ENCODE measurements around the gene PALM. TPM values are rescaled to one million over a fixed set of nuclear protein-coding genes. Genes with fewer than 3 reads are reported as not detected.
"Not testable (repeated sequence)": the region's sequence is repeated elsewhere in the genome, so short reads cannot be mapped to it uniquely, and the experiment has no call there.

Gene PALM
- total RNA-seq, 1 donor from 2014 or later = not detected

DNA sequence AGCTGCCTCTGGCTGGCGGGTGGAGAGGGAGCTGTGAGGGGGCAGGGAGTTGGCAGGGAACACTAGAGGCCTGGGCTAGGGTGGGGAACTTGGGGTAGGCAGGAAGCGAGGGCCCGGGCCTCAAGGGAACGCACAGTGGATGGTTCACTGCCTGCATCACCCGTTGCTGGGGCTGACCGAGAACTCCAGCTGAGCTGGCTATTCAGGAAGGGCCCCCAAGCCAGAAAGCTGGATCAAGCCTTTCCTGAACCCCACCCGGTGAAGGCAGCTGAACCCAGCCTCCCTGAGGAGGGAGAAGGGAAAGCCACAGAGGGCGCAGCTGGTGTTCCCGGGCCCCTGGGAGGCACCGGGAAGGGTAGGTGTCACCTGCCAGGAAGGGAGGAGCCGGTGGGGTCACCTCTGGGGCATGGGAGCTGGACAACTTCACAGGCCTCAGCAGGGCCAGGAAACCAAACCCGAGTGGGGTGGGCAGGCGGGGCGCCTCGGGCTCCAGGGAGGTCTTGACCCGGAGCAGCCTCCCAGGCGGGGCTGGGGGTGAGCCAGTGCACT, 13.9 kb downstream of the PALM start:
- Mint-ChIP-seq H3K9me3 (no peaks in the 10 kb centered on the region), H3K4me1 (ENCODE audit: low read depth) (no peaks in the 10 kb centered on the region), H3K27ac (no peak overlapping the region), H3K27me3 (ENCODE audit: low read depth) (peaks cover 7% of the 10 kb centered on the region), H3K36me3 (ENCODE audit: low read depth) (no peaks in the 10 kb centered on the region), H3K4me3 (ENCODE audit: low read depth) (no peak overlapping the region)
- DNase-seq (ENCODE audit: low spot score) = no peak
- intact Hi-C loops (cut with micrococcal nuclease) = no loop called here

DNA sequence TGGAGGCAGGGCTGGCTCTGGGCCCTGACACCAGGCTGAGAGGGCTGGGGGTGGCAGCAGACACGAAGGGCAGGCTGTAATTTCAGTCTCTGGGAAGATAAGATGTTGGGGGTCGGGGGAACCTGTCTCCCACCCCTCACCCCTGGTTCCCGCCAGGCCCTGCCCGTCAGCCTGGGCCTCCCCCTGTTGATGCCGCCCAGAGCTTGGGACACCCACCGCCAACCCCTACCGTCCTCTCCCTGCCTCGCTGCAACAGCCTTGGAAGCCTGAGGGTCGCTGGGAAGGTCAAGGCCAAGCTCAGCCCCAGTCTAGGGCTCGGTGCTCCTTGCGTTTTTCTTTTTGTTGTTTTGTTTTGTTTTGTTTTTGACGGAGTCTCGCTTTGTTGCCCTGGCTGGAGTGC, 14.5 kb downstream of the PALM start:
- H3K27me3 Mint-ChIP-seq (ENCODE audit: low read depth) = peaks cover 5% of the 10 kb centered on the region

DNA sequence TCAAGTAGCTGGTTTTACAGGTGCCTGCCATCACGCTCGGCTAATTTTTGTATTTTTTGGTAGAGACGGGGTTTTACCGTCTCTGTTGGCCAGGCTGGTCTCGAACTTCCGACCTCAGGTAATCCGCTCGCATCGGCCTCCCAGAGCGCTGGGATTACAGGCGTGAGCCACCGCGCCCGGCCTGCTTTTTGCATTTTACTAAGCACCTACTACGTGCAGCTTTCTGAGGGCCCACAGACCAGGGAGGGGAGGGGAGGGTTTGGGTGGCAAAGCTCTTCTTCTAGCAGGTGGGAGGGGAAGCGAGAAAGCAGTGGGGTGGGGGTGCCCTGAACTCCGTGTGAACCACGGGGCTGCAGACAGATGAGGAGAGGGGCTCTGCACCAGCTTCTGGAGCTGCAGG, 15.0 kb downstream of the PALM start:
- Mint-ChIP-seq H3K4me3 (ENCODE audit: low read depth) (no peak overlapping the region), H3K9me3 (no peaks in the 10 kb centered on the region), H3K36me3 (ENCODE audit: low read depth) (no peaks in the 10 kb centered on the region), H3K27me3 (ENCODE audit: low read depth) (peaks cover 3% of the 10 kb centered on the region), H3K4me1 (ENCODE audit: low read depth) (no peaks in the 10 kb centered on the region), H3K27ac (no peak overlapping the region)
- DNase-seq (ENCODE audit: low spot score) = no peak
- intact Hi-C loops (cut with micrococcal nuclease) = no loop called here

More for the DNA sequence above, 14.5 kb downstream of the PALM start:
- Mint-ChIP-seq H3K36me3 (ENCODE audit: low read depth) (no peaks in the 10 kb centered on the region), H3K27ac (no peak overlapping the region), H3K4me1 (ENCODE audit: low read depth) (no peaks in the 10 kb centered on the region), H3K4me3 (ENCODE audit: low read depth) (no peak overlapping the region), H3K9me3 (no peaks in the 10 kb centered on the region)
- intact Hi-C loops (cut with micrococcal nuclease) = no loop called here
- no peak for DNase-seq (ENCODE audit: low spot score)

DNA sequence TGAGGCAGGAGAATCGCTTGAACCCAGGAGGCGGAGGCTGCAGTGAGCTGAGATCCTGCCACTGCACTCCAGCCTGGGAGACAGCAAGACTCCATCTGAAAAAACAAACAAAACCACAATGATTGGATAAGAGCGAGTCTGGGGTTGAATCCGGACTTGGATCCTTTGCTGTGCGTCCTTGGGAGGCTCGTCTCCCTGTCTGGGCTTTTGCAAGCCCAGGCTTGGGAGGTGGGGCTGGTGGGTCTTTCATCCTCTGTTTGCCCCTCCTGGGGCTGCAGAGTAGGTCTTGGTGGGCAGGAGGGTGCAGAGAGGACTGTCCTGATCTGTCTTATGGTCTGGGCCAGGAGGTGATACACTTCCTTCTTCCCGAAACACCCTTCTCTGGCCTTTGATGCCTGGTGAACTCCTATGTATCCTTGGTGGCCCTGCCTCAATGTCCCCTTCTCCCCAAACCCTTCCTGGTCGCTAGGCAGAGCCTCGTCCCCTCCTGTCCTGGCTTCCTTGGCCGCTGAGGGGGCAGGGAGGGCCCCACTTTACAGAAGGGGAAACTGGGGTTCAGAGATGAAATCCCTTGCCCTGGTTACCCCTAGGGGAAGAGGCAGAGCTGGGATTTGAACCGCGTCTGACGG, 16.8 kb downstream of the PALM start:
- peaks cover 2% of the 10 kb centered on the region for H3K27me3 Mint-ChIP-seq (ENCODE audit: low read depth)
- intact Hi-C loops (cut with micrococcal nuclease) = no loop called here

DNA sequence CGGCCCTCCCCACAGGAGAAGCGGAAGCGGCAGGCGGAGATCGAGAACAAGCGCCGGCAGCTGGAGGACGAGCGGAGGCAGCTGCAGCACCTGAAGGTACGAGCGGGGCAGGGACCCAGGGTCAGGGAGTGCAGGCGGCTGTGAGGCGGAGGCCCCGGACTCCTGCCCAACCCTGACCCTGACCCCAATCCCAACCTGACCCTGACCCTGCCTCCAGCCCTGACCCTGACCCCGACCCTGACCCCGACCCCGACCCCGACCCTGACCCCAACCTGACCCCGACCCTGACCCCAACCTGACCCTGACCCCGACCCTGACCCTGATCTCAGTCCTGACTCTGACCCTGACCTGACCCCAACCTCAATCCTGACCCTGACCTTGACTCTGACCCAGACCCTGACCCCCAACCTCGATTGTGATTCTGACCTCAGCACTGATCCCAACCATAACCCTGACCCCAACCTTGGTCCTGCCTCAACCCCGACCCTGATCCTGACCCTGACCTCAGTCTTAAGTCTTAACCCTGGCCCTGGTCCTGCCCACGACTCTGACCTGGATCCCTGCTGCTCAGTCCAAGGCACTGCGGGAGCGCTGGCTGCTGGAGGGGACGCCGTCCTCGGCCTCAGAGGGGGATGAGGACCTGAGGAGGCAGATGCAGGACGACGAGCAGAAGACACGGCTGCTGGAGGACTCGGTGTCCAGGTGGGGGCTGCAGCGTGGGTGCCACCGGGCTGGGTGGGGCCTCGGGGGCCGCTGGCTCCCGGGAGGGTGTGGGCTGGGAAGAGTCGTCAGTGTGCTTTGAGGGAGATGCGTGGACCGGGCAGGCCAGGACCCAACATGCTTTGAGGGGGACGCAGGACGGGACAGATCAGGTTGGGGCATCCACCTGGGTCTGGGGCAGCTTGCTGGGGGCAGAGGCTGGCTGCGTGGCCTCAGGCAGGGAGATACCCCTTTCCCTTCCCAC, 18.5 kb downstream of the PALM start:
- no peak overlapping the region for H3K4me3 Mint-ChIP-seq (ENCODE audit: low read depth)
- DNase-seq (ENCODE audit: low spot score) = no peak
- intact Hi-C loops (cut with micrococcal nuclease) = no loop called here
- no peak overlapping the region for H3K27ac Mint-ChIP-seq
- no peaks in the 10 kb centered on the region for H3K9me3 Mint-ChIP-seq
- H3K4me1 Mint-ChIP-seq (ENCODE audit: low read depth) = no peaks in the 10 kb centered on the region
- no peaks in the 10 kb centered on the region for H3K36me3 Mint-ChIP-seq (ENCODE audit: low read depth)
- no peaks in the 10 kb centered on the region for H3K27me3 Mint-ChIP-seq (ENCODE audit: low read depth)

More for the DNA sequence above, 16.8 kb downstream of the PALM start:
- no peaks in the 10 kb centered on the region for H3K36me3 Mint-ChIP-seq (ENCODE audit: low read depth)
- H3K4me1 Mint-ChIP-seq (ENCODE audit: low read depth) = no peaks in the 10 kb centered on the region
- no peak overlapping the region for H3K27ac Mint-ChIP-seq
- DNase-seq (ENCODE audit: low spot score) = no peak
- no peaks in the 10 kb centered on the region for H3K9me3 Mint-ChIP-seq
- H3K4me3 Mint-ChIP-seq (ENCODE audit: low read depth) = no peak overlapping the region

DNA sequence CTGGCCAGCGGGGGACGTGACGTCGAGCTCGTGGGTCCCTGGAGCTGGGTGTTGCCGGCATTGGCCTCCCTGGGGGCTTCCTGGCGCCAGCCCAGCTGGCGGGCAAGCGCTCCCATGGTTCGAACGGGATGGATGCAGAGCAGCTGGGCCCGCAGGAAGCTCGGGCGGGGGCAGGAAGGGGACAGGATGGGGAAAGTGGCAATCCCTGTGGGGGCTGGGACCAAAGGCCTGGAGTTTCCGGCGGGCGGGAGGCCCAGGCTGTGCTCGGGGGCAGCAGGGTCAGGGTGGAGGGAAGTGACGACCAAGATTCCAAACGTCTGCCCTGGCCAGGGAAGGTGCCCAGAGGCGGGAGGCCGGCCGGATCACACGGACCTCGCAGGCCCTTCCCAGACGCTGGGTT, 19.3 kb downstream of the PALM start:
- no peak for DNase-seq (ENCODE audit: low spot score)
- H3K4me3 Mint-ChIP-seq (ENCODE audit: low read depth) = no peak overlapping the region
- H3K27me3 Mint-ChIP-seq (ENCODE audit: low read depth) = no peaks in the 10 kb centered on the region
- no peaks in the 10 kb centered on the region for H3K9me3 Mint-ChIP-seq
- intact Hi-C loops (cut with micrococcal nuclease) = no loop called here
- H3K27ac Mint-ChIP-seq = no peak overlapping the region
- H3K36me3 Mint-ChIP-seq (ENCODE audit: low read depth) = no peaks in the 10 kb centered on the region
- peaks cover under 1% of the 10 kb centered on the region for H3K4me1 Mint-ChIP-seq (ENCODE audit: low read depth)

DNA sequence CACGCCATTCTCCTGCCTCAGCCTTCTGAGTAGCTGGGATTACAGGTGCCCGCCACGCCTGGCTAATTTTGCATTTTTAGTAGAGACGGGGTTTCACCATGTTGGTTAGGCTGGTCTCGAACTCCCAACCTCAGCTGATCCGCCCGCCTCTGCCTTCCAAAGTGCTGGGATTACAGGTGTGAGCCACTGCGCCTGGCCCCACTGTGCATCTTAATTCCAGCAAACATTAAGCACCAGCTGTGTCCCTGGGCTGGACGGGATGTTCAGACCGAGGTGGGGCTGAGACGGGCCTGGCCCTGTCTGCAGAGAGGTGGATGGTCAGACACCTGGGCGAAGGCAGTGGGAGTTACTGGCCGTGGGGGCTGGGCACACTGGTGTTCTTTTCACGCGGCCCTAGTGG, 20.8 kb downstream of the PALM start:
- DNase-seq (ENCODE audit: low spot score); intact Hi-C loops (cut with micrococcal nuclease); H3K27me3 Mint-ChIP-seq (ENCODE audit: low read depth); H3K9me3 Mint-ChIP-seq; H3K36me3 Mint-ChIP-seq (ENCODE audit: low read depth); H3K4me1 Mint-ChIP-seq (ENCODE audit: low read depth); H3K4me3 Mint-ChIP-seq (ENCODE audit: low read depth); H3K27ac Mint-ChIP-seq: not testable (repeated sequence)

DNA sequence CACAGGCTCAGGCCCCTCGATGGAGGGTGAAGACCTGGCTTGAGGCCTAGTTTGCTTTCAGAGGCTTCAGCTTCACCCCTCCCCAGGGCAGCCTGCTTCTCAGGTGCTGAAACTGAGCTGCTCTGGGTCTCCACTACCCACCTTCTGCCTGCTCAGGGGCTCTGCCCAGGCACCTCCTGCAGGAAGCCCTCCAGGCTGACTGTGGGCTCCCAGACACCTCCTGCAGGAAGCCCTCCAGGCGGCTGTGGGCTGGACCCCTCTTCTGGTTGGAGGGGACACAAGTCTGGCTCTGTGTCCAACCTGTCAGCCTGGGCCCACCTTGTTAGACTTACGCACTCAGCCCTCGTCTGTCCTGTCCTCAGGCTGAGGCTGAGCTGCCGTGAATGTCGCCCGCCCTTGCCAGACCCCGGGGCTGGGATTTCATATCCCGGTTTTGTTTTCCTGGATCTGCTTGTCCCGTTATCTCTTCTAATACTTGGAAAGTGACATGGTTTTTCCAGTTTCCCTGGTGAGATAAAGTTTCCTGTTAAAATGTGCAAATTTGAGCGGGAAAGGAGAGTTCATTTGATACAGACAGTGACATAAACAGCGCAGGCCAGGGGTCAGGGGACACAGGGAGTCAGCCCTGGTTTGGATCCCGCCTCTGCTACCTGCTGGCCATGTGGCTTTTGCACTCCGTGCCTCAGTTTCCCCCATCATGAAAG, 21.4 kb downstream of the PALM start:
- no peak overlapping the region for H3K27ac Mint-ChIP-seq
- H3K4me1 Mint-ChIP-seq (ENCODE audit: low read depth) = peaks cover 9% of the 10 kb centered on the region
- H3K9me3 Mint-ChIP-seq = no peaks in the 10 kb centered on the region
- intact Hi-C loops (cut with micrococcal nuclease) = no loop called here
- no peaks in the 10 kb centered on the region for H3K36me3 Mint-ChIP-seq (ENCODE audit: low read depth)
- no peaks in the 10 kb centered on the region for H3K27me3 Mint-ChIP-seq (ENCODE audit: low read depth)
- no peak for DNase-seq (ENCODE audit: low spot score)
- H3K4me3 Mint-ChIP-seq (ENCODE audit: low read depth) = no peak overlapping the region

DNA sequence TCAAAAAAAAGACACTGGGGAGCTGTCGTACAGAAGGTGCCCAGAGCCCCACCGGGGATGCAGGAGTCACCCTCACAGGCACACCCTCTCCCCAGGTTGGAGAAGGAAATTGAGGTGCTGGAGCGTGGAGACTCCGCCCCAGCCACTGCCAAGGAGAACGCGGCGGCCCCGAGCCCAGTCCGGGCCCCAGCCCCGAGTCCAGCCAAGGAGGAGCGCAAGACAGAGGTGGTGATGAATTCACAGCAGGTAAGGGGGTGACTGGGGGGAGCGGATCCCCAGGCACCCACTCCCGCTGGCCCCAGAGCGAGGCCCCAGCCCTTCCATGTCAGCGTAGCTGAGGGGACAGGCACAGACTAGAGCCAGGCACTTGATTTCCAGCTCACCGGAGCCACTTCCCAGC, 22.3 kb downstream of the PALM start:
- peaks cover 9% of the 10 kb centered on the region for H3K4me1 Mint-ChIP-seq (ENCODE audit: low read depth)
- no peaks in the 10 kb centered on the region for H3K9me3 Mint-ChIP-seq
- no peak overlapping the region for H3K4me3 Mint-ChIP-seq (ENCODE audit: low read depth)
- H3K27ac Mint-ChIP-seq = no peak overlapping the region
- intact Hi-C loops (cut with micrococcal nuclease) = no loop called here
- H3K36me3 Mint-ChIP-seq (ENCODE audit: low read depth) = no peaks in the 10 kb centered on the region
- H3K27me3 Mint-ChIP-seq (ENCODE audit: low read depth) = no peaks in the 10 kb centered on the region
- no peak for DNase-seq (ENCODE audit: low spot score)

DNA sequence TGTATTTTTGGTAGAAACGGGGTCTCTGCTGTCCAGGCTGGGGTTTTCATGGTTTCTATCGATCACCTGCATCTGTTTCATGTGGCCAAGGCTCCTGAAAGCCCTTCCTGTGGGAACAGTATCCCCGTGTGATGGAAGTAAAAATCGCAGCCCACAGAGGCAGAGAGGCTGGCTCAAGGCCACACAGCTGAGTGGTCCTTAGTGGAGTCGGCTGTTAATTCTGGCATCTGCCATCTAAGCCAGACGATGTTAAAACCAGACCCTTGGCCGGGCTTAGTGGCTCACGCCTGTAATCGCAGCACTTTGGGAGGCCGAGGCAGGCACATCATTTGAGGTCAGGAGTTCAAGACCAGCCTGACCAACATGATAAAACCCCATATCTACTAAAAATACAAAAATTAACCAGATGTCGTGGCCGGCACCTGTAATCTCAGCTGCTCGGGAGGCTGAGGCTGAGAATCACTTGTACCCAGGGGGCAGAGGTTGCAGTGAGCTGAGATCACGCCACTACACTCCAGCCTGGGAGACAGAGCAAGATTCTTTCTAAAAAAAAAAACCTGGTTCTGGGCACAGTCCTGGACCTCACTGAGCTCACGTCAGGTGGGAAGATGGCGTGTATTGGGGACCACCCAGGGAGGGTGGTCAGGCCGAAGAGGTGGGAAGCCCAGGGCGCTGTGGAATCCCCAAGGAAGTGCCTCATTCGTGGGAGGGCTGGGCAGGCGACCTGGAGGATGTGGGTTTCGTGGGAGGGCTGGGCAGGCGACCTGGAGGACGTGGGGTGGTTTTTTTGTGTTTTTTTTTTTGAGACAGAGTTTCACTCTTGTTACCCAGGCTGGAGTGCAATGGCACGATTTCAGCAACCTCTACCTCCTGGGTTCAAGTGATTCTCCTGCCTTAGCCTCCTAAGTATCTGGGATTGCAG, 23.7 kb downstream of the PALM start:
- Mint-ChIP-seq H3K4me3 (ENCODE audit: low read depth) (no peak overlapping the region), H3K36me3 (ENCODE audit: low read depth) (no peaks in the 10 kb centered on the region), H3K27me3 (ENCODE audit: low read depth) (no peaks in the 10 kb centered on the region), H3K4me1 (ENCODE audit: low read depth) (peaks cover 9% of the 10 kb centered on the region), H3K27ac (no peak overlapping the region), H3K9me3 (no peaks in the 10 kb centered on the region)
- intact Hi-C loops (cut with micrococcal nuclease) = no loop called here
- no peak for DNase-seq (ENCODE audit: low spot score)

DNA sequence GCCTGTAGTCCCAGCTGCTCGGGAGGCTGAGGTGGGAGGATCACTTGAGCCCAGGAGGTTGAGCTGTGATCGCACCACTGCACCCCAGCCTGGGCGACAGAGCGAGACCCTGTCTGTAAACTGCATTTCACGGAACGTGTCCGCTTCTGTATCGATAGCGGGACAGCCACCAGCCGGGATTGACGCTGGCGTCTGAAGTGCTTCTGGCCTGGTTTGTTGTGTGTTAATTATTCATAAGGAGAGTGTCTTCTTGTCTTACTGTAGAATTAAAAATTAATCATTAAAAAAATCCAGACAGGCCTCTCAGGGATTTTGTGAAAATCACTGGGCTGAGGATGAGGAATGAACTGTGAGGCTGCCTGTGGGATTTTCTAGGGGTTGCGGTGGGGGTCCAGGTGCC, 26.0 kb downstream of the PALM start:
- no peak for DNase-seq (ENCODE audit: low spot score)
- no peaks in the 10 kb centered on the region for H3K27me3 Mint-ChIP-seq (ENCODE audit: low read depth)
- no peaks in the 10 kb centered on the region for H3K36me3 Mint-ChIP-seq (ENCODE audit: low read depth)
- H3K27ac Mint-ChIP-seq = no peak overlapping the region
- no peak overlapping the region for H3K4me3 Mint-ChIP-seq (ENCODE audit: low read depth)
- no peaks in the 10 kb centered on the region for H3K9me3 Mint-ChIP-seq
- intact Hi-C loops (cut with micrococcal nuclease) = loop anchor here (1.0 kb wide), 1 partner anchor 69 kb away; no protein-coding TSS in a partner anchor
- peaks cover 9% of the 10 kb centered on the region for H3K4me1 Mint-ChIP-seq (ENCODE audit: low read depth)

DNA sequence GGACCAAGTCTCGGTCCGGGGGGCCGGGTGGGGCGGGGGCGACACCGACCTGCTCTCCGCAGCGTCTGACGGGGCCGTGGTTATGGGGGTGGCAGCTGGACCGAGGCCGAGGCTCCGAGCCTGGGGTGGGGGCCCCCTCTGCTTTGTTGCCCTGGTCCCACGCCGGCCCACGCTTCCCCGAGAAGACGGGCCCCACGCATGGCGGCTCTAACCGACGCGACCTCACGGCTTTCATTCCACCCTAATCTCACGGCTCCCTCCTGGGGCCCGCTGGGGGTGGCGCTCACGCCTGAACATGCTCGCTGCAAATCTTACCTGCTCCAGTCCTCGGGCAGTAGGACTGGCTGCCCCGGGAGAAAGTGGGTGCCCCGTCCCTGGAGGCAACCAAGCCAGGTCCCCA, 27.4 kb downstream of the PALM start:
- Mint-ChIP-seq H3K9me3 (no peaks in the 10 kb centered on the region), H3K36me3 (ENCODE audit: low read depth) (no peaks in the 10 kb centered on the region), H3K4me3 (ENCODE audit: low read depth) (no peak overlapping the region), H3K27ac (no peak overlapping the region), H3K27me3 (ENCODE audit: low read depth) (no peaks in the 10 kb centered on the region), H3K4me1 (ENCODE audit: low read depth) (peaks cover 9% of the 10 kb centered on the region)
- intact Hi-C loops (cut with micrococcal nuclease) = no loop called here
- DNase-seq (ENCODE audit: low spot score) = no peak

All from activated T-helper 2 cell treated with anti-CD3 and anti-CD28 coated beads, Interferon-gamma antibody, Interleukin-2, Interleukin-4, amounts not matched to agents 10 μg/mL and 5 μg/mL and 100 μg/mL, durations not matched to agents 14 hours and 24 hours and 36 hours (primary cell).